GM20431 (cell line): ENCODE measurements around the gene TCOF1.
"Not testable (repeated sequence)": the region's sequence is repeated elsewhere in the genome, so short reads cannot be mapped to it uniquely, and the experiment has no call there.

Experiments
- in situ Hi-C: fragments of 300-500 bp; cut with MseI, MboI; formaldehyde crosslinking; loops from one replicate; pipeline ENCODE4 v1.15.0; 2020; ENCODE audit warnings: low sequenced_read_pairs; ENCODE audit not compliant: unreplicated experiment

The TCOF1 gene

GRCh38 chr5:150419630-150420270 is 62.3 kb downstream of the TCOF1 start:
- in situ Hi-C loops: no loop called here

DNA sequence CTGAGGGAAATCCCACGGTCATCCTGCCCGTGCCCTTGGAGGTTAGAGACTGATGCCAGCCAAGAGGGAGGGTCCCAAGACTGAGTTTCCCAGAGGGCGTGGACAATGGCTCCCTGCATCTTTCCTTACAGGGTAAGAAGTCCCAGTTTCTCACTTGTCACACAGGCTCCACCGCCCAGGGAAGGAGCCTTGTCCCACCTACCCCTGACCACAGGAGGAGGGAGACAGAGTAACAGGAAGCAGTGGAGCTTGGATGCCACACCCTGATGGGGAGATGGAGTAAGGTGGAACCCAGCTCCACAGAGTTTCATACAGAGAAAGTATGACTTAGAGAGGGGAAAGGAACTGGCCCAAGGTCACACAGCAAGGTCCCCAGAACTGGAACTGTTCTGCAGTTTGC is 64.6 kb downstream of the TCOF1 start:
- in situ Hi-C loops: no loop called here

DNA sequence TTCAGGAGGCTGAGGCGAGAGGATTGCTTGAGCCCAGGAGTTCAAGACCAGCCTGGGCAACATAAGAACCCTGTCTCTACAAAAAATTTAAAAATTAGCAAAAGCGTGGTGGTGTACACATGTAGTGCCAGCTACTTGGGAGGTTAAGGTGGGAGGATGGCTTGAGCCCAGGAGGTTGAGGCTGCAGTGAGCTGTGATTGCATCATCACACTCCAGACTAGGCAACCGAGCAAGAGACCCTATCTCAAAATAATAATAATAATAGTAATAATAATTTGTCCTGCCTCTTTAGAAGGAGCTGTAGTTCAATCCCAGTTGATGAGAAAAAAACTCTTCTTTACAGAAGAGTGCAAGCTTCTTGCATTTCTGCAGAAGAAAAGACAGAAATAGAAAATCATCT is 65.3 kb downstream of the TCOF1 start:
- in situ Hi-C loops: no loop called here

- in situ Hi-C loops: not testable (repeated sequence)
These were observed 68.7 kb downstream of the TCOF1 start for GRCh38 chr5:150426165-150426564.

GRCh38 chr5:150428106-150428876 is 70.8 kb downstream of the TCOF1 start:
- in situ Hi-C loops: no loop called here

- in situ Hi-C loops: no loop called here
These were observed 71.5 kb downstream of the TCOF1 start for GRCh38 chr5:150428978-150429377.

GRCh38 chr5:150429410-150429873 is 71.9 kb downstream of the TCOF1 start:
- in situ Hi-C loops: no loop called here

DNA sequence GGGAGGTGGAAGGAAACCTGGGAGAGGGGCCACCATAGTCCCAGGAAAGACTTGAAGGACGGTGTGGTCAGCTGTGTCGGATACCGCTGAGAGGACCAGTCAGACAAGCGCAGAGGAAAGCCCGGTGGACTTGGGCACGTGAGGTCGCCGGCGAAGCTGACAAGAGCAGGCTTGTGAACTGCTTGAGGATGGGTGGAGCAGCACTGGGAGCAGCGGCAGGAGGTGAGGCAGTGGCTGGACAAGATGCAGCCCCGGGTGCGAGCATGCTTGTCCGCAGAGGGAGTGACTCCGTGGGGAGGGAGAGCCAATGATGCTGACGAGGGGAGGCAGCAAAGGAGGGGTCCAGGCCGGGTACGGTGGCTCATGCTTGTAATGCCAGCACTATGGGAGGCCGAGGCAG is 73.6 kb downstream of the TCOF1 start:
- in situ Hi-C loops: no loop called here

GRCh38 chr5:150431574-150431973 is 74.1 kb downstream of the TCOF1 start:
- in situ Hi-C loops: no loop called here

DNA sequence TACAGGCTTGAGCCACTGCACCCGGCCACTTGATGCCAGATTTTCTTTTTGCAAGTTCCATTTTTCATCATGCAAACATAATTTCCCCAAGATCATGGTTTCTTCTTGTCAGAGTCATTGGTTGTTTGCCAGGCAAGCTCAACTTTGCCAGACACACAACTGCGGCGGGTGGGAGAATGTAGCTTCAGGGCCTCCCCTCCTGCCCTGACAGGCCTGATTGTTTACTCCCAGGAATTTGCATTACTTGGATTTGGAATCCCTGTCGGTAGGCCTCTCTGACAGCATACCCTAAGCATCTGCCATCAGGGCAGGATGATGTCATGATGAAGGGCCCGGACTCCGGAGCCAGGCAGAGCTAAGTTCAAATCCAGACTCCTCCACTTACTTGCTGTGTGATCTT is 77.0 kb downstream of the TCOF1 start:
- in situ Hi-C loops: no loop called here

GRCh38 chr5:150436141-150436680 is 78.7 kb downstream of the TCOF1 start:
- in situ Hi-C loops: no loop called here

DNA sequence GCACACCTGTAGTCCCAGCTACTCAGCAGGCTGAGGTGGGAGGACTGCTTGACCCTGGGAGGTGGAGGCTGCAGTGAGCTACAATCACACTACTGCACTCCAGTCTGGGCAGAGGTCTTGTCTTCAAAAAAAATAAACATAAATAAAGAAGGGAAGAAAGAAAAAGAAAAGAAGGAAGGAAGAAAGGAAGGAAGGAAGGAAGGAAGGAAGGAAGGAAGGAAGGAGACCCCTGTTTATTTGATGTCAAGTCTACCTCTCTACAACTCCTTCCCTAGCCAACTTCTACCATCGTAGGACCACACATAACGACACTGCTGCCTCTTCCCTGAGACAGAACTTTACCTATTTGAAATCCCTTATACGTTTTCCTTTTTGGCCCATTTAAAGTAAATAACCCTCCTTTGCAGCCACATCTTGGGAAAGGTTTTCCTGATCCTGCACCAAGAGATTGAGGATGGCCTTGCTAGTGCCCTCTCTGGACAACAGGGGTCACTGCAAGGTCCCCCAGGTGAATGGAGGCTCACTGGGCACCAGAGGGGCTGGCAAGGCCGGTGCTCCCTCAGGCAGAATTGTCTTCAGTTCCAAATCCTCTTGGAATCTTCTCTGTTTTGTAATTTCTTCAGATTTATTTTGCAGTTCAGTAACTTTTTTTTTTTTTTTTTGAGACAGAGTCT is 81.5 kb downstream of the TCOF1 start:
- in situ Hi-C loops: no loop called here

- in situ Hi-C loops: no loop called here
These were observed 83.7 kb downstream of the TCOF1 start for GRCh38 chr5:150440948-150441812.

DNA sequence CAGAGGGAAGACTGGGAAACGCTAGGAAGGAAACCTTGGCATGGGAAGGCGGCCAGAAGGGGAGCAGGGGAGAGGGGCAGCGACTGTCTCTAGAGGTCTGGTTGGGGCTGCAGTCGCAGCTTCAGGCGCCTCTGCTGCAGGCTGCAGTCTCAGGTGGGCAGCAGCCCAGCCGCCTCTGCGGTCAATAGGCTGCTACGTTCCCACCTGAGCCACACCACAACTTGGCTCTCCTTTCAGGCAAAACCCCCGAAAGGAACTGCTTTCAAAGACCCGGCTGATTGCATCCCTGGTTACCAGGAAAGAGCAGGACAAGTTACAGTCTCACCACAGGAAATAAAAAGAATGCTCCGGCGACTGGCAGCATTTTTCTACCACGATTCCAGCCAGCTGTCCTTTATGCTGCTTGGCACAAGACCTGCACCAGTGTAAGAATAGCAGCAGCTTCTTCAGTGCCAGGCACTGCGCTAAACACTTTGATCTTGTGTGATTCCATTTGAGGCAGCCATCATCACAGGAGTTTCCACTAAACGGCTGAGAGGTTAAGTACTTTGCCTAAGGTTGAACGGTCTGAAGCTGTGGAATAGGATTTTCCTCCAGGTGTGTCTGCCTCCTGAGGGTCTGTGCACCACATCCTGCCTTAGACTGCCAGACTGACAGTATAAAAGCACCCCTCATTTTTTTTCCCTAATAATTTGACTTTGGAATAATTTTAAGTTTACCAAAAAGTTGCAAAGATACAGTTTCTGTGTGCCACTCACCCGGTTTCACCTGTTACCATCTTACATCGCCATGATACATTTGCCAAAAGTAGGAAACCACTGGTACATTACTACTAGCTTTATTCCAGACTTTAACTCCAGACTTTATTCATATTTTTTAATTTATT is 84.6 kb downstream of the TCOF1 start:
- in situ Hi-C loops: no loop called here

DNA sequence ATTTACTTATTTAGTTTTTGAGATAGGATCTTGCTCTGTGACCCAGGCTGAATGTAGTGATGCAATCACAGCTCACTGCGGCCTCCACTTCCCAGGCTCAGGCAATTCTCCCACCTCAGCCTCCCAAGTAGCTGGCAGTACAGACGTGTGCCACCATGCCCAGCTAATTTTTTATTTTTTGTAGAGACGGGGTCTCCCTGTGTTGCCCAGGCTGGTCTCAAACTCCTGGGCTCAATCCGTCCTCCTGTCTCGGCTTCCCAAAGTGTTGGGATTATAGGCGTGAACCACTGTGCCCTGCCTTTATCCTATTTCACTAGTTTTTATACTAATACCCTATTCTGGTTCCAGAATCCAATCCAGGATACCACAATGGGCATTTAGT is 85.2 kb downstream of the TCOF1 start:
- in situ Hi-C loops: no loop called here

GRCh38 chr5:150443242-150444075 is 86.0 kb downstream of the TCOF1 start:
- in situ Hi-C loops: no loop called here

- in situ Hi-C loops: no loop called here
These were observed 87.3 kb downstream of the TCOF1 start for GRCh38 chr5:150444770-150445169.

DNA sequence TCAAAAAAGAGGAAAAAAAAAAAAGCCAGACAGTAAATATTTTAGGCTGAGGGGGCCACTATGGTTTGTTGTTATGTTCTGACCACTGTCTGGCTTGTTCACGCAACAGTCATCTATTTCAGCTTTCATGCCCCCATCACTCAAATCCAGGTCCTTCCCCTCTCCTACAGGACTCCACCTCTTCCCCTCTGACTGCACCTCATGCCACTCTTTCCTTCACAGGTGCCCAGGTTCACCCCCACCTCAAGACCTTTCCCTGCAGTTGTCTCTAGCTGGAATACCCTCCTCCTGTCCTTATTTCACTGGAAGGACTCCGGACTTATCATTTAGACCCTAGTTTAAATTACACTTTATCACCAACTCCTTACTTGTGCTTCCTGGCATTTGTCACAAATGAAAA is 88.6 kb downstream of the TCOF1 start:
- in situ Hi-C loops: no loop called here
